DOHH2 (cell line): ENCODE data around the gene PRKN.

Experiments used
- EZH2phosphoT487 ChIP-seq: fragments of 200-600 bp; sonication (generic); IDR thresholded peaks from 2 replicates; pipeline ENCODE4 v1.6.1; 2017; ENCODE audit warnings: borderline replicate concordance, mild to moderate bottlenecking, antibody characterized with exemption, low read length, moderate library complexity, mixed read lengths
- TF ChIP-seq, protein P1 (sequence below): fragments of 200-600 bp; sonication (generic); IDR thresholded peaks from one replicate; pipeline ENCODE4 v1.5.1; 2014; ENCODE audit warnings: antibody characterized with exemption, mild to moderate bottlenecking, low read depth, low read length; ENCODE audit not compliant: poor library complexity, severe bottlenecking

DNA sequence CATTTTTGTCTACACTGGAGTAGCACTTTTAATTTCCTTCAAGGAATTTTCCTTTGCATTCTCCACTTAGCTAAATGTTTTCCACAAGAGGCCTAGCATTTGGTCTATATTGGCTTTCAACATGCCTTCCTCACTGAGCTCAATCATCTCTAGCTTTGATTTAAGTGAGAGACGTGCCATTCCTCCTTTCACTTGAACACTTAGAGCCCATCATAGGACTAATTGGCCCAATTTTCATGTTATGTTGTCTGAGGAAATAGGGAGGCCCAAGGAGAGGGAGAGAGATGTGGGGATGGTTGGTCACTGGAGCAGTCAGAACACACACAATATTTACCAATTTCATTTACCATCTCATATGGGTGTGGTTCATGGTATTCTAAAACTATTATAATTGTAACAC is 645.0 kb downstream of the PRKN start:
- TF ChIP-seq, protein P1, sequence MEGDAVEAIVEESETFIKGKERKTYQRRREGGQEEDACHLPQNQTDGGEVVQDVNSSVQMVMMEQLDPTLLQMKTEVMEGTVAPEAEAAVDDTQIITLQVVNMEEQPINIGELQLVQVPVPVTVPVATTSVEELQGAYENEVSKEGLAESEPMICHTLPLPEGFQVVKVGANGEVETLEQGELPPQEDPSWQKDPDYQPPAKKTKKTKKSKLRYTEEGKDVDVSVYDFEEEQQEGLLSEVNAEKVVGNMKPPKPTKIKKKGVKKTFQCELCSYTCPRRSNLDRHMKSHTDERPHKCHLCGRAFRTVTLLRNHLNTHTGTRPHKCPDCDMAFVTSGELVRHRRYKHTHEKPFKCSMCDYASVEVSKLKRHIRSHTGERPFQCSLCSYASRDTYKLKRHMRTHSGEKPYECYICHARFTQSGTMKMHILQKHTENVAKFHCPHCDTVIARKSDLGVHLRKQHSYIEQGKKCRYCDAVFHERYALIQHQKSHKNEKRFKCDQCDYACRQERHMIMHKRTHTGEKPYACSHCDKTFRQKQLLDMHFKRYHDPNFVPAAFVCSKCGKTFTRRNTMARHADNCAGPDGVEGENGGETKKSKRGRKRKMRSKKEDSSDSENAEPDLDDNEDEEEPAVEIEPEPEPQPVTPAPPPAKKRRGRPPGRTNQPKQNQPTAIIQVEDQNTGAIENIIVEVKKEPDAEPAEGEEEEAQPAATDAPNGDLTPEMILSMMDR, result no peak
- TF ChIP-seq EZH2phosphoT487, result no peak
